Erythroblast (primary cell): ENCODE data around the gene CDT1.

Experiments used
- GATA1 ChIP-seq: IDR thresholded peaks from 2 replicates; pipeline ENCODE4 v1.6.1; 2011; ENCODE audit warnings: low read depth, mild to moderate bottlenecking, control low read depth, low read length, moderate library complexity
- POLR2A ChIP-seq: IDR thresholded peaks from 2 replicates; pipeline ENCODE4 v1.6.1; 2011; ENCODE audit warnings: mild to moderate bottlenecking, low read length

DNA sequence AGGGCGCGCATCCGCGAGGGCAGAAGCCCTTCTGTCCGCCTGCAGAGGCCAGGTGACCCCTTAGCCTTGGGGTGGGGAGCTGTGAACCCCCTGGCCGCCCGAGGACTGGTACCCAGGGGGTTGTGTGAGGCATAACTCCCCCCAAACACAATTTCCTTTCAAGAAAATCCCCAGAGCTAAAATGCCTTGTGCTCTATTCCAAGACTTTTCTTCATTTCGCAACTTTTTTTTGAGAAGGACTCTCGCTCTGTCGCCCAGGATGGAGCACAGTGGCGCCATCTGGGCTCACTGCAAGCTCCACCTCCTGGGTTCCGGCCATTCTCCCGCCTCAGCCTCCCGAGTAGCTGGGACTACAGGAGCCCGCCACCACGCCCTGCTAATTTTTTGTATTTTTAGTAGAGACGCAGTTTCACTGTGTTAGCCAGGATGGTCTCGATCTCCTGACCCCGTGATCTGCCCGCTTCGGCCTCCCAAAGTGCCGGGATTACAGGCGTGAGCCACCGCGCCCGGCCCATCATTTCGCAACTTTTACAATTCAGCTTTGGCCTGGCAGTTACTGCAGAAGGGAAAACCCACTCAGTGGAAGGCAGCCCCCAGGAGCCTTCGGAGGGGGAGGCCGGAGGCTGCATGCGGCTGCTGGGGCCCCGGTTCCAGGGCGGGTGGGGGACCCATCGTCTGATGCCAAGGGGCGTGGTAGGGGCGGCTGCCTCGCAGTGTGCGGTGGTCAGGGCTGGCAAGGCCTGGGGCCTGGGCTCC lies 9.1 kb downstream of the CDT1 start:
- TF ChIP-seq POLR2A (no peak), GATA1 (no peak)
